ENCODE data around the gene NOS3.
"Not testable (repeated sequence)": the region's sequence is repeated elsewhere in the genome, so short reads cannot be mapped to it uniquely, and the experiment has no call there.

DNA sequence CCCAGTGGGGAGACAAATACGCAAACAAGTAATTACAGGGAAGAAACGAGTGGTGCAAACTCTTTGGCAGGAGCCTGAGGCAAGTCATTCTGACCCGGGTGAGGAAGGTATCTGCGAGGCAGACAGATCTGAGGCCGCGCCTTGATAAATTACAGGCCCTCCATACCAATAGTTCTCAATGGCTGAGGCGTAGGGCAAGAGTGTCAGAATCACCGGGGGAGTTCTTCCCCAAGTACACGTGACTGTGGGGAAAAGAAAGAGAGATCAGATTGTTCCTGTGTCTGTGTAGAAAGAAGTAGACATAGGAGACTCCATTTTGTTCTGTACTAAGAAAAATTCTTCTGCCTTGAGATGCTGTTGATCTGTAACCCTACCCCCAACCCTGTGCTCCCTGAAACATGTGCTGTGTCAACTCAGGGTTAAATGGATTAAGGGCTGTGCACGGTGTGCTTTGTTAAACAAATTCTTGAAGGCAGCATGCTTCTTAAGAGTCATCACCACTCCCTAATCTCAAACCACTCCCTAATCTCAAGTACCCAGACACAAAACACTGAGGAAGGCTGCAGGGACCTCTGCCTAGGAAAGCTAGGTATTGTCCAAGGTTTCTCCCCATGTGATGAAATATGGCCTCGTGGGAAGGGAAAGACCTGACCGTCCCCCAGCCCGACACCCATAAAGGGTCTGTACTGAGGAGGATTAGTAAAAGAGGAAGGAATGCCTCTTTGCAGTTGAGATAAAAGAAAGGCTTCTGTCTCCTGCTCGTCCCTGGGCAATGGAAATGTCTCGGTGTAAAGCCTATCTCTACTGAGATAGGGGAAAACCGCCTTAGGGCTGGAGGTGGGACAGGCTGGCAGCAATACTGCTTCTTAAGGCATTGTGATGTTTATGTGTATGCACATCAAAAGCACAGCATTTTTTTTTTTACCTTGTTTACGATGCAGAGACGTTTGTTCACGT lies 36.2 kb downstream of the NOS3 start:
- TF ChIP-seq, protein P1, sequence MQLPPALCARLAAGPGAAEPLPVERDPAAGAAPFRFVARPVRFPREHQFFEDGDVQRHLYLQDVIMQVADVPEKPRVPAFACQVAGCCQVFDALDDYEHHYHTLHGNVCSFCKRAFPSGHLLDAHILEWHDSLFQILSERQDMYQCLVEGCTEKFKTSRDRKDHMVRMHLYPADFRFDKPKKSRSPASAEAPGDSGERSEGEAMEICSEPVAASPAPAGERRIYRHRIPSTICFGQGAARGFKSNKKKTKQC (CRISPR knock-in tag; IDR thresholded peaks at IDR 0.05): not testable (repeated sequence)
- TF ChIP-seq POLR2AphosphoS5 (IDR thresholded peaks at IDR 0.05; ENCODE audit: control insufficient read depth, insufficient read depth, low read depth, low read length) (0 out of 2 replicates have a peak, but pooled peaks have one; percentile 40), EP300 (IDR thresholded peaks at IDR 0.05; ENCODE audit: low read length) (peak; percentile 59)
- TF ChIP-seq, protein P2, sequence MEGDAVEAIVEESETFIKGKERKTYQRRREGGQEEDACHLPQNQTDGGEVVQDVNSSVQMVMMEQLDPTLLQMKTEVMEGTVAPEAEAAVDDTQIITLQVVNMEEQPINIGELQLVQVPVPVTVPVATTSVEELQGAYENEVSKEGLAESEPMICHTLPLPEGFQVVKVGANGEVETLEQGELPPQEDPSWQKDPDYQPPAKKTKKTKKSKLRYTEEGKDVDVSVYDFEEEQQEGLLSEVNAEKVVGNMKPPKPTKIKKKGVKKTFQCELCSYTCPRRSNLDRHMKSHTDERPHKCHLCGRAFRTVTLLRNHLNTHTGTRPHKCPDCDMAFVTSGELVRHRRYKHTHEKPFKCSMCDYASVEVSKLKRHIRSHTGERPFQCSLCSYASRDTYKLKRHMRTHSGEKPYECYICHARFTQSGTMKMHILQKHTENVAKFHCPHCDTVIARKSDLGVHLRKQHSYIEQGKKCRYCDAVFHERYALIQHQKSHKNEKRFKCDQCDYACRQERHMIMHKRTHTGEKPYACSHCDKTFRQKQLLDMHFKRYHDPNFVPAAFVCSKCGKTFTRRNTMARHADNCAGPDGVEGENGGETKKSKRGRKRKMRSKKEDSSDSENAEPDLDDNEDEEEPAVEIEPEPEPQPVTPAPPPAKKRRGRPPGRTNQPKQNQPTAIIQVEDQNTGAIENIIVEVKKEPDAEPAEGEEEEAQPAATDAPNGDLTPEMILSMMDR (IDR thresholded peaks at IDR 0.05 in 2 of 3, conservative IDR thresholded peaks at IDR 0.05 in 1 of 3; ENCODE audit: insufficient read depth in 2 of 3, low read depth in 1 of 3, low read length in 3 of 3): peak in 1 of 3 experiments; percentile 13; a peak in 1 of 6 replicates
- not testable (repeated sequence) for TF ChIP-seq FOXA1 (IDR thresholded peaks at IDR 0.05; ENCODE audit: borderline replicate concordance); HNRNPH1 (optimal IDR thresholded peaks at IDR 0.05; ENCODE audit: low read depth, low read length)

All from K562 (cell line).